WTC11 (cell line): ENCODE results near the gene ZBTB43.

Experiments used
- AFF4 ChIP-seq: sonication (generic); formaldehyde crosslinking; IDR thresholded peaks from 2 replicates; pipeline ENCODE4 v1.8.1; 2023; ENCODE audit warnings: mild to moderate bottlenecking, missing genetic modification reagents, borderline replicate concordance
- CTCF ChIP-seq: fragments of 200-600 bp; IDR thresholded peaks from 2 replicates; pipeline ENCODE4 v1.8.0; 2022; ENCODE audit warnings: antibody characterized with exemption

GRCh38 chr9:126822873-126823272 is 18.0 kb downstream of the ZBTB43 start:
- TF ChIP-seq CTCF (no peak), AFF4 (no peak)
